Type B pancreatic cell (in vitro differentiated cells): Measurements from ENCODE around the gene PLCB3. TPM values are rescaled to one million over a fixed set of nuclear protein-coding genes. Genes with fewer than 3 reads are reported as not detected.
A peak's percentile ranks its signal among the peaks of the same experiment; 100 is the strongest.

ENCODE experiments used
- DNase-seq: peaks from one replicate; pipeline ENCODE4 v3.0.0; 2021; ENCODE audit warnings: mixed read lengths; ENCODE audit not compliant: unreplicated experiment; ENCODE audit errors: extremely low spot score
- H3K27ac Mint-ChIP-seq: 2 replicates; pipeline ENCODE4 v1.8.0; 2021; ENCODE audit warnings: mild to moderate bottlenecking, mixed read lengths
- H3K27me3 Mint-ChIP-seq: 2 replicates; pipeline ENCODE4 v1.8.0; 2021; ENCODE audit warnings: mixed read lengths
- H3K36me3 Mint-ChIP-seq: 2 replicates; pipeline ENCODE4 v1.8.0; 2021; ENCODE audit warnings: mixed read lengths
- H3K4me1 Mint-ChIP-seq: one replicate; pipeline ENCODE4 v1.8.0; 2021; ENCODE audit warnings: mixed read lengths; ENCODE audit not compliant: unreplicated experiment
- H3K4me3 Mint-ChIP-seq: 2 replicates; pipeline ENCODE4 v1.8.0; 2021; ENCODE audit warnings: mild to moderate bottlenecking, mixed read lengths
- H3K9me3 Mint-ChIP-seq: 2 replicates; pipeline ENCODE4 v1.8.0; 2021; ENCODE audit warnings: mixed read lengths
- total RNA-seq: library from RNA; stranded (reverse); gene quantifications from 2 replicates; pipeline ENCODE4 v1.2.1, GENCODE V29; 2021; ENCODE audit warnings: low replicate concordance
- TF ChIP-seq, protein P1 (sequence below): fragments of 200-600 bp; sonication (generic); conservative IDR thresholded peaks from 2 replicates; pipeline ENCODE4 v1.5.0; 2021; ENCODE audit warnings: antibody characterized with exemption, mild to moderate bottlenecking

The PLCB3 gene
- total RNA-seq, 1 donor from 2014 or later, result 40.7 TPM

DNA sequence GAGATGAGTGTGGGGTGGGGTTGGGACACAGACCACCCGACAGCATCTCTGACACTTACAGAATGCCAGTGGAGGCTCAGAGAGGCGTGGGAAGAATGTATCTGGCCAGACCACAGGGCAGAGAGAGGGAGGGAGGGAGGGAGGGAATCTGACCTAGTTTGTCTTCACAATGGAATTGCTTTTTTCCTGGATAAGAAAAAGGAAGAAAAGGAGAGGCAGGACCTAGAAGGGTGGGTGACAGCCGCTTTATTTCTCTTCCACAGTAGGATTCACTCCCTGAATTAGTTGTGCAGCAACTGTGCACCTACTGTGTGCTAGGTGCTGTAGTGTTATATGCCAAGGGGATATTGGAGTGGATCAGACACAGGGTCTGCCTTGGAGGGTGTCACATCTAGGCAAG is 43.4 kb downstream of the PLCB3 start:
- no peaks in the 10 kb centered on the region for H3K4me1 Mint-ChIP-seq
- H3K9me3 Mint-ChIP-seq, result no peaks in the 10 kb centered on the region
- H3K27ac Mint-ChIP-seq, result no peak overlapping the region
- TF ChIP-seq, protein P1, sequence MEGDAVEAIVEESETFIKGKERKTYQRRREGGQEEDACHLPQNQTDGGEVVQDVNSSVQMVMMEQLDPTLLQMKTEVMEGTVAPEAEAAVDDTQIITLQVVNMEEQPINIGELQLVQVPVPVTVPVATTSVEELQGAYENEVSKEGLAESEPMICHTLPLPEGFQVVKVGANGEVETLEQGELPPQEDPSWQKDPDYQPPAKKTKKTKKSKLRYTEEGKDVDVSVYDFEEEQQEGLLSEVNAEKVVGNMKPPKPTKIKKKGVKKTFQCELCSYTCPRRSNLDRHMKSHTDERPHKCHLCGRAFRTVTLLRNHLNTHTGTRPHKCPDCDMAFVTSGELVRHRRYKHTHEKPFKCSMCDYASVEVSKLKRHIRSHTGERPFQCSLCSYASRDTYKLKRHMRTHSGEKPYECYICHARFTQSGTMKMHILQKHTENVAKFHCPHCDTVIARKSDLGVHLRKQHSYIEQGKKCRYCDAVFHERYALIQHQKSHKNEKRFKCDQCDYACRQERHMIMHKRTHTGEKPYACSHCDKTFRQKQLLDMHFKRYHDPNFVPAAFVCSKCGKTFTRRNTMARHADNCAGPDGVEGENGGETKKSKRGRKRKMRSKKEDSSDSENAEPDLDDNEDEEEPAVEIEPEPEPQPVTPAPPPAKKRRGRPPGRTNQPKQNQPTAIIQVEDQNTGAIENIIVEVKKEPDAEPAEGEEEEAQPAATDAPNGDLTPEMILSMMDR, result no peak
- peaks cover 88% of the 10 kb centered on the region for H3K27me3 Mint-ChIP-seq
- peak overlapping the region; percentile 9 for H3K4me3 Mint-ChIP-seq
- no peak for DNase-seq
- H3K36me3 Mint-ChIP-seq, result peaks cover 6% of the 10 kb centered on the region

DNA sequence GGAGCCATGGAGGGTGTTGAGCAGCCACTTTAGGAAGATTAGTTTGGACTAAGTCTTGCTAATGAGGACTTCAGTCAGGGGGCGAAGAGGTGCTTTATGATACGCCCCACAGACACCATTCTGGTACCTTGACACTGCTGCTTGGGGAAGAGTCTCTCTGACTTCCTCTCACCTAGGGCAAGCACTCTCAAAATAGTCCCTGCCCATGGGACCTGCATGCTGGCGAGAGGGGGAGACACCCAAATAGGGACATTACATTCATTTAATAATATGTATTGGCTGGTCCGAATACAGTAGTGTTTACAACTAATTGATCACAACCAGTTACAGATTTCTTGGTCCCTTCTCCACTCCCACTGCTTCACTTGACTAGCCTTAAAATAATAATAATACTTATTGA is 44.4 kb downstream of the PLCB3 start:
- TF ChIP-seq, protein P1, result no peak
- Mint-ChIP-seq H3K4me3 (no peak overlapping the region), H3K9me3 (no peaks in the 10 kb centered on the region), H3K4me1 (peaks cover 4% of the 10 kb centered on the region), H3K36me3 (peaks cover under 1% of the 10 kb centered on the region), H3K27ac (no peak overlapping the region), H3K27me3 (peaks cover 88% of the 10 kb centered on the region)
- DNase-seq, result no peak

DNA sequence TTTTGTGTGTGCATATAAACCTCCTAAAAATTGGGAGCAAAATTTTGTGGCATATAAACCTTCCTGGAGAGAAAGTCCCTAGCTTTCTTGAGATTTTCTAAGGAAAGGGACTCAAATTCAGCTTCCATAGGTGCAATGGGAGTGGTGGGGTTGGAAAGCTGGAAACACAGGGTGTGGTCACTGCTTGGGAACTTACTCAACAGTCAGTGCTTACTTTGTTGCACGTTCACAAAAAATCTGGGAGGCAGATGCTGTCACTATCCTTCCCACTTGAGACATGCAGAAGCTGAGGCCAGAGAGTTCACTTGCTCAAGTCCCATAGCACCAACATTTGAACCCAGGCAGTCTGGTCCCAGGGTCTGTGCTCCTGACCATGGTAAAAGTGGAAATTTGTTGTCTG is 44.9 kb downstream of the PLCB3 start:
- H3K4me1 Mint-ChIP-seq, result peaks cover 4% of the 10 kb centered on the region
- peaks cover 89% of the 10 kb centered on the region for H3K27me3 Mint-ChIP-seq
- no peaks in the 10 kb centered on the region for H3K36me3 Mint-ChIP-seq
- no peak for DNase-seq
- TF ChIP-seq, protein P1, result no peak
- H3K4me3 Mint-ChIP-seq, result no peak overlapping the region
- no peak overlapping the region for H3K27ac Mint-ChIP-seq
- H3K9me3 Mint-ChIP-seq, result no peaks in the 10 kb centered on the region

DNA sequence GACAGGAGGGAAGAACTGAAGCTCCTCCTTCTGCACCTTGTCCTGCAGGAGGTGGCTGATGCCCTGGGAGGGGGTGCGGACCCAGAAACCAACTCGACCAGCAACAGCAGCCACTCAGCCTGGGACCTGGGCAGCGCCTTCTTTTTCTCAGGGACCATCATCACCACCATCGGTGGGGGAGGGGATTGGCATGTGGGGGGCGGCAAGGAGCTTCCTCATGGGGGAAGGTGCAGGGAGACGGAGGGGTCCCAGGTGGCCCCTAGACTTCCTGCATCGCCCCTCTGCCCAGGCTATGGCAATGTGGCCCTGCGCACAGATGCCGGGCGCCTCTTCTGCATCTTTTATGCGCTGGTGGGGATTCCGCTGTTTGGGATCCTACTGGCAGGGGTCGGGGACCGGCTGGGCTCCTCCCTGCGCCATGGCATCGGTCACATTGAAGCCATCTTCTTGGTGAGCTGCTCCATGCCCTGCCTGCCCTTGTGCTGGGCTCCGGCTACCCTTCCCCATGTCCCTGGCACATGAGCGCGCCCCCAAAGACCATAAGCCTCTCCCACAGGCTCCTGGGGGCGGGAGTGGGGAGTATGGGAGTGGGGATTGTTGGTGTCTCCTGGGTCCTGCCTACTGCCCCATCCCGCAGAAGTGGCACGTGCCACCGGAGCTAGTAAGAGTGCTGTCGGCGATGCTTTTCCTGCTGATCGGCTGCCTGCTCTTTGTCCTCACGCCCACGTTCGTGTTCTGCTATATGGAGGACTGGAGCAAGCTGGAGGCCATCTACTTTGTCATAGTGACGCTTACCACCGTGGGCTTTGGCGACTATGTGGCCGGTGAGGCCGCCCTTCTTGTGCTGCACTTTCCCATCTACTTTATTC is 45.7 kb downstream of the PLCB3 start:
- no peaks in the 10 kb centered on the region for H3K9me3 Mint-ChIP-seq
- H3K4me3 Mint-ChIP-seq, result peak overlapping the region; percentile 5
- DNase-seq, result no peak
- H3K4me1 Mint-ChIP-seq, result peaks cover 4% of the 10 kb centered on the region
- TF ChIP-seq, protein P1, result no peak
- peaks cover 93% of the 10 kb centered on the region for H3K27me3 Mint-ChIP-seq
- H3K27ac Mint-ChIP-seq, result no peak overlapping the region
- no peaks in the 10 kb centered on the region for H3K36me3 Mint-ChIP-seq

DNA sequence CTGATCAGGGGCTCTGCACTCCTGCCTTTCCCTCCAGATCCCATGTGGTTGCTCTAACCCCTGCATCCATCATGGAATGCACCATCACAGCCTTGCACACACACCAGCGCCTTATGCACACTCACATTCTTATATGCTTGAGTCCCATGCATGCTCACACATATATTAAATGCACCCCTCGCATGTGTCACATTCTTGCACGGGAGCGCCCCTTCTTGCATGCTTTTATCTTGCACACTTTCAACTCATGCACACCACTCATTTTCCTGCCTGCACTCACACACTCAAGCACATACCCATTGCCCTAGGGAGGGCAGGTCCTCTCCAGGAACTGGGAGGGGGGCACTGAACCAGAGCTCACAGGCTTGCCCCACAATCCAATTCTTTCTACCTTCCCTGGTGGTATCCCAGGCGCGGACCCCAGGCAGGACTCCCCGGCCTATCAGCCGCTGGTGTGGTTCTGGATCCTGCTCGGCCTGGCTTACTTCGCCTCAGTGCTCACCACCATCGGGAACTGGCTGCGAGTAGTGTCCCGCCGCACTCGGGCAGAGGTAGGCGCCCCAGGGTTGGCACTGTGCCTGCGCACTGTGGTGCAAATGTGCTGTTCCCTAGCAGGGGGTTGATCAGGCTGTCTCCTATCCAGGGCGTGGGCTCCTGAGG is 46.5 kb downstream of the PLCB3 start:
- TF ChIP-seq, protein P1, result no peak
- H3K9me3 Mint-ChIP-seq, result no peaks in the 10 kb centered on the region
- no peak overlapping the region for H3K27ac Mint-ChIP-seq
- DNase-seq, result no peak
- H3K27me3 Mint-ChIP-seq, result peaks cover 88% of the 10 kb centered on the region
- no peaks in the 10 kb centered on the region for H3K36me3 Mint-ChIP-seq
- peaks cover 4% of the 10 kb centered on the region for H3K4me1 Mint-ChIP-seq
- peak overlapping the region; percentile 5 for H3K4me3 Mint-ChIP-seq
